ENCODE measurements around the gene SPI1.

DNA sequence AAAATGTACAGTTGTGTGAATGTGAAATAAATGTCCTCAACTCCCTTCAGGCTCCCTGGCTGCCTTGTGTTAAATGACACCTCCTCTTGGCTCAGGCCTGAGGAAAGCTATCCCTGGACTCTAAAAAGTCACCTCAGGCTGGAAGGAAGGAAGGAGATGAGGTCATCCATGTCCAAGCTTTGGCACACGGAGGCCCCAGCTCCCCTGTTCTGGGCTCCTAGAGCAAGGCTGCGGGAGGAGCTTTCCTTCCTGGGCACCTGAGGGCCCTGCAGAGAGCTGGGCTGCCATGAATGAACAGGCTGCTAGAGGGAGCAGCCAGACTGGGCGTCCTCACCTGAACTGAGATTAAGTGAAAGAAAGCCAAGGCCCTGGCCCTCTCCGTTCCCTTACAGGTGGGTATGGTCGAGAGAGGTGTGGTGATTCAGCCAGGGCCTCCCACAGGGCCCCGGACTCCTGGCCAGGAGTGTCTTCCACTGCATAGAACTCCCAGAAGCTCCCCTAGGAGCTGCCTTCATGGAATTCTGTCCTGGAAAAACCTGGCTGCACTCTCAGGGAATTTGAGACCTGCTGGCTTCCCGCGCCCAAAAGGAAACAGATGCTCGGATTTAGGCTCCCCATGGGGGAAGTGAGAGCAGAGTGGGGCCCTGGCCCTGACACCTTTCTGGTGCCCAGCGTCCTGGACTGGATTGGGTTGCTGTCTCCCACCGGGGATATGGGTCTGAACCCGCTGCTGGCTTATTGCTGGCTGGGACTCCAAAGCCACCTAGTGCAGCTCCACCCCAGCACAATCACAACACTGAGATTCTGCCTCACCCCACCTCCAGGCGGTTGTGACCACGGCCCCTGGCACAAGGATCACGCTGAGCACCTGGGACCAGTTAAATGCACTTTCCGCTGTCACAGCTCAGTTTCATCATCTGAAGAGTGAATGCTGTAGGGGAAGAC lies 48.1 kb downstream of the SPI1 start:
- TF ChIP-seq EZH2 (IDR thresholded peaks at IDR 0.05) (no peak), POLR2AphosphoS5 (IDR thresholded peaks at IDR 0.05; ENCODE audit: borderline replicate concordance, low read depth, low read length) (no peak), FOXP2 (optimal IDR thresholded peaks at IDR 0.05; ENCODE audit: control extremely low read depth, extremely low read length, insufficient read depth) (no peak)

Measured in SK-N-MC (cell line).